ENCODE data around the gene PRELID1.

DNA sequence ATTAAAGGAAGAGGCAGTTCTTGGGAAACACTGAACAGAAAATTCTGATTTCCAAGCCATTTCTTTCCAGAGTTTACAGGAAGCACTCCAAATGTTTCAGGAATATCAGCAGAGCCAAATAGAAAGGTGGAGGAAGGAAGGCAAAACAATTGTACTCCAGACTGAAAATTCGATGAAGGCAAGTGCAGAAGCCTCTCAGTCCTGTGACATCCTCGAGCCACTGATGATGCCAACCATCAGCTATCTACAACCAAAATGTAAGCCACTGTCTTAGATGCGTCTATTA, 45.7 kb downstream of the PRELID1 start:
- no peak for TF ChIP-seq EZH2 (IDR thresholded peaks at IDR 0.05; ENCODE audit: borderline replicate concordance, low read length)
- no peak for TF ChIP-seq CTCF (conservative IDR thresholded peaks at IDR 0.05 in 1 of 2, IDR thresholded peaks at IDR 0.05 in 1 of 2; ENCODE audit: extremely low read depth in 1 of 2, insufficient read depth in 1 of 2, low read depth in 1 of 2, low read length in 2 of 2)

All from mammary epithelial cell (primary cell).